ENCODE measurements around the gene NGDN.

NGDN gene

GRCh38 chr14:23520899-23521533, 51.5 kb downstream of the NGDN start:
- Histone ChIP-seq H3K27ac (ENCODE audit: low read depth, low read length) (no peak overlapping the region), H3K27me3 (ENCODE audit: control insufficient read depth in 5 of 5, insufficient read depth in 4 of 5, low read length in 5 of 5) (no peaks in the 10 kb centered on the region), H3K9me3 (ENCODE audit: control insufficient read depth in 5 of 5, low read length in 5 of 5) (no peaks in the 10 kb centered on the region), H3K4me3 (ENCODE audit: low read depth in 1 of 5, low read length in 5 of 5) (no peak overlapping the region), H3K9ac (ENCODE audit: low read length in 5 of 5) (no peak overlapping the region), H3K4me1 (ENCODE audit: control insufficient read depth in 5 of 5, insufficient read depth in 5 of 5, low read length in 5 of 5) (peaks cover 0 to 9% (median 0%) of the 10 kb centered on the region in 5 donors), H3K36me3 (ENCODE audit: control insufficient read depth in 5 of 5, insufficient read depth in 5 of 5, low read length in 5 of 5) (peaks cover 0 to 16% (median 0%) of the 10 kb centered on the region in 5 donors)

- Histone ChIP-seq H3K4me3 (ENCODE audit: low read depth in 1 of 5, low read length in 5 of 5) (no peak overlapping the region), H3K27me3 (ENCODE audit: control insufficient read depth in 5 of 5, insufficient read depth in 4 of 5, low read length in 5 of 5) (no peaks in the 10 kb centered on the region), H3K9ac (ENCODE audit: low read length in 5 of 5) (no peak overlapping the region), H3K36me3 (ENCODE audit: control insufficient read depth in 5 of 5, insufficient read depth in 5 of 5, low read length in 5 of 5) (peaks cover 0 to 26% (median 0%) of the 10 kb centered on the region in 5 donors), H3K4me1 (ENCODE audit: control insufficient read depth in 5 of 5, insufficient read depth in 5 of 5, low read length in 5 of 5) (peaks cover 0 to 9% (median 0%) of the 10 kb centered on the region in 5 donors), H3K9me3 (ENCODE audit: control insufficient read depth in 5 of 5, low read length in 5 of 5) (no peaks in the 10 kb centered on the region), H3K27ac (ENCODE audit: low read depth, low read length) (no peak overlapping the region)
These were observed 52.5 kb downstream of the NGDN start for GRCh38 chr14:23521785-23522640.

DNA sequence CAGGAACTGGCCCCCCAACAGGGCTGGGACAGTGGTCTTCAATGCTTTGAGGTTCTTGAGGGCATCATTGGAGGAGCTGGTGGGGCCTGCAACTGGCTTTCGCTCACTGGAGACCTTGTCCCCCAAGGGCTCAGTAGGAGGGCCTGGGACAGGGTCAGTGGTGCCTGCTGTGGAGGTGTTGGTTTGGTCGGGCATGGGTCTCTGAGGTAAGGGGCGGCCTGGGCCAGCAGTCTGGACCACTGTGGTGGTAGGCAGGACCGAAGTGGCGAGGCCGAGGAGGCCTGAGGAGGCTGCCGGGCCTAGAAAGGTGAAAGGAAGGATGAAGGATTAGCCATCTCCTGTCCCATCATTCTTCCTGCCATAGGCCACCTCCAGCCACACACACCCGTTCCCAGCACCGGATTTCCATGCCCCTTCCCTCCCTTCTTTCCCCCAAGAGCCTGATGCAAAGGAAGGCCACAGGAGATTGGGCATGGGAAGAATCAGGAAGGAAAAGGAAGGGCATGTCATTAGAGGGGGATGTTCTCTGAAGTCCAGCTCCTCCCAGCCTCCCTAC, 53.2 kb downstream of the NGDN start:
- H3K9ac ChIP-seq (ENCODE audit: low read length in 5 of 5), result no peak overlapping the region
- no peak overlapping the region for H3K27ac ChIP-seq (ENCODE audit: low read depth, low read length)
- H3K4me3 ChIP-seq (ENCODE audit: low read depth in 1 of 5, low read length in 5 of 5), result no peak overlapping the region
- H3K36me3 ChIP-seq (ENCODE audit: control insufficient read depth in 5 of 5, insufficient read depth in 5 of 5, low read length in 5 of 5), result peaks cover 0 to 33% (median 4%) of the 10 kb centered on the region in 5 donors
- peaks cover 0 to 9% (median 0%) of the 10 kb centered on the region in 5 donors for H3K4me1 ChIP-seq (ENCODE audit: control insufficient read depth in 5 of 5, insufficient read depth in 5 of 5, low read length in 5 of 5)
- H3K27me3 ChIP-seq (ENCODE audit: control insufficient read depth in 5 of 5, insufficient read depth in 4 of 5, low read length in 5 of 5), result no peaks in the 10 kb centered on the region
- H3K9me3 ChIP-seq (ENCODE audit: control insufficient read depth in 5 of 5, low read length in 5 of 5), result no peaks in the 10 kb centered on the region

- Histone ChIP-seq H3K9ac (ENCODE audit: low read length in 5 of 5) (no peak overlapping the region), H3K36me3 (ENCODE audit: control insufficient read depth in 5 of 5, insufficient read depth in 5 of 5, low read length in 5 of 5) (peaks cover 0 to 37% (median 4%) of the 10 kb centered on the region in 5 donors), H3K4me1 (ENCODE audit: control insufficient read depth in 5 of 5, insufficient read depth in 5 of 5, low read length in 5 of 5) (peaks cover 0 to 5% (median 0%) of the 10 kb centered on the region in 5 donors), H3K27ac (ENCODE audit: low read depth, low read length) (no peak overlapping the region), H3K27me3 (ENCODE audit: control insufficient read depth in 5 of 5, insufficient read depth in 4 of 5, low read length in 5 of 5) (no peaks in the 10 kb centered on the region), H3K4me3 (ENCODE audit: low read depth in 1 of 5, low read length in 5 of 5) (no peak overlapping the region), H3K9me3 (ENCODE audit: control insufficient read depth in 5 of 5, low read length in 5 of 5) (no peaks in the 10 kb centered on the region)
These were observed 53.9 kb downstream of the NGDN start for GRCh38 chr14:23523229-23524016.

DNA sequence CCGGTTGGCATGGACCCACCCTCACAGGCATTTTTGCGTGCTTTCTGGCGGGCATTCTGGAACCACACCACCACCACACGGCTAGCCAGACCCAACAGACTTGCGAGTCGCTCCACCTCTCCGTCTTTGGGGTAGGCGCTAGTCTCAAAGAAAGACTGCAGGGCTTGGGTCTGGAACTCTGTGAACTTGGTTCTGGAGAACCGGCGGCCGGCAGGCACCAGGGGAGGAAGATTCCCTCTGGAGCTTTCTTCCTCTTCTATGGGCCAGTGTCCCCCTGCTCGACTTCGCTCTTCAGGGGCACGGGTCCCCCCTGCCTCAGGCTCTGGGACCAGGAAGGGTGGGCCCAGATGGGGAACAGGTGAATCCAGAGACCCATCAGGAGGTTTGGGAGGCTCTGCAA, 55.5 kb downstream of the NGDN start:
- Histone ChIP-seq H3K4me3 (ENCODE audit: low read depth in 1 of 5, low read length in 5 of 5) (no peak overlapping the region), H3K36me3 (ENCODE audit: control insufficient read depth in 5 of 5, insufficient read depth in 5 of 5, low read length in 5 of 5) (peaks cover 0 to 37% (median 4%) of the 10 kb centered on the region in 5 donors), H3K9me3 (ENCODE audit: control insufficient read depth in 5 of 5, low read length in 5 of 5) (no peaks in the 10 kb centered on the region), H3K27me3 (ENCODE audit: control insufficient read depth in 5 of 5, insufficient read depth in 4 of 5, low read length in 5 of 5) (no peaks in the 10 kb centered on the region), H3K4me1 (ENCODE audit: control insufficient read depth in 5 of 5, insufficient read depth in 5 of 5, low read length in 5 of 5) (no peaks in the 10 kb centered on the region), H3K9ac (ENCODE audit: low read length in 5 of 5) (no peak overlapping the region), H3K27ac (ENCODE audit: low read depth, low read length) (no peak overlapping the region)

DNA sequence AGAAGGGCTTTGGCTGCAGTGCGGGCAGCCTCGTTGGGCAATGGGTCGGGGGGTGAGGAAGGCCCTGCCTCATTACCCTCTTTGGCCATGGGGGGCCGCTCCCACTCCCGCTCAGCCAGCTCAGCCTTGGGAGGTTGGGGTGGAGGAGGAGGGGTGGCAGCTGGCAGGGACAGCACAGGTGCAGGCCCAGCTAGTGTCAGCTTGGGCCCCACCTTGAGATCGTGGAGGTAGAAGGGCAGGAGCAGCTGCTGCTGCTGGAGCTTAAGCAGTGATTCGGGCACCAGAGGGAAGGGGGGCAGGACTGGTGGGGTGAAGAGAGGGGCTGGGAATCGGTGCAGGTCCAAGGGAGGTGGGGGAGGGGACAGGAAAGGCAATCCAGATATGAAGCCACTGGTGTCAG, 56.1 kb downstream of the NGDN start:
- H3K9ac ChIP-seq (ENCODE audit: low read length in 5 of 5), result no peak overlapping the region
- H3K27ac ChIP-seq (ENCODE audit: low read depth, low read length), result no peak overlapping the region
- peaks cover 0 to 37% (median 4%) of the 10 kb centered on the region in 5 donors for H3K36me3 ChIP-seq (ENCODE audit: control insufficient read depth in 5 of 5, insufficient read depth in 5 of 5, low read length in 5 of 5)
- no peak overlapping the region for H3K4me3 ChIP-seq (ENCODE audit: low read depth in 1 of 5, low read length in 5 of 5)
- H3K27me3 ChIP-seq (ENCODE audit: control insufficient read depth in 5 of 5, insufficient read depth in 4 of 5, low read length in 5 of 5), result no peaks in the 10 kb centered on the region
- H3K9me3 ChIP-seq (ENCODE audit: control insufficient read depth in 5 of 5, low read length in 5 of 5), result no peaks in the 10 kb centered on the region
- peaks cover 0 to 4% (median under 1%) of the 10 kb centered on the region in 5 donors for H3K4me1 ChIP-seq (ENCODE audit: control insufficient read depth in 5 of 5, insufficient read depth in 5 of 5, low read length in 5 of 5)
